WTC11 (cell line): ENCODE results near the gene MARVELD3. TPM values are rescaled to one million over a fixed set of nuclear protein-coding genes. Genes with fewer than 3 reads are reported as not detected.

Experiments
- ATAC-seq: fragments of 200-7000 bp; cut with Tn5 transposase; 2 replicates; pipeline ENCODE4 v1.10.0; 2021; ENCODE audit warnings: mild to moderate bottlenecking, moderate library complexity
- CTCF ChIA-PET: fragments of 300-600 bp; sonication (Branson Sonifier 250); formaldehyde crosslinking; loops from one replicate; lab custom pipeline; 2021; ENCODE audit warnings: antibody characterized with exemption; lab: Charles Lee
- POLR2A ChIA-PET: fragments of 350-600 bp; sonication (Branson Sonifier 250); formaldehyde crosslinking; loops from one replicate; lab custom pipeline; 2021; ENCODE audit warnings: antibody characterized with exemption; lab: Charles Lee
- DNase-seq: peaks from one replicate; pipeline ENCODE4 v3.0.0; 2021; ENCODE audit warnings: low spot score
- H3K27ac Mint-ChIP-seq: 2 replicates; pipeline ENCODE4 v1.8.0; 2021; ENCODE audit warnings: mixed read lengths
- H3K27me3 Mint-ChIP-seq: 2 replicates; pipeline ENCODE4 v1.8.0; 2021; ENCODE audit warnings: low read depth, mild to moderate bottlenecking, moderate library complexity, mixed read lengths
- H3K36me3 Mint-ChIP-seq: 2 replicates; pipeline ENCODE4 v1.8.0; 2021; ENCODE audit warnings: mixed read lengths
- H3K4me1 Mint-ChIP-seq: 2 replicates; pipeline ENCODE4 v1.8.0; 2022; ENCODE audit warnings: mixed read lengths
- H3K4me3 Mint-ChIP-seq: 2 replicates; pipeline ENCODE4 v1.8.0; 2021; ENCODE audit warnings: mild to moderate bottlenecking, moderate library complexity, mixed read lengths
- H3K9me3 Mint-ChIP-seq: 2 replicates; pipeline ENCODE4 v1.8.0; 2021; ENCODE audit warnings: mixed read lengths
- CBFB ChIP-seq: sonication (generic); formaldehyde crosslinking; IDR thresholded peaks from 2 replicates; pipeline ENCODE4 v1.8.1; 2022; ENCODE audit warnings: mild to moderate bottlenecking, low read depth, missing genetic modification reagents
- ESRRA ChIP-seq: sonication (generic); formaldehyde crosslinking; IDR thresholded peaks from 2 replicates; pipeline ENCODE4 v1.8.1; 2022; ENCODE audit warnings: mild to moderate bottlenecking, missing genetic modification reagents, borderline replicate concordance
- FOXJ3 ChIP-seq: sonication (generic); formaldehyde crosslinking; IDR thresholded peaks from 2 replicates; pipeline ENCODE4 v1.9.0; 2021; ENCODE audit warnings: missing genetic modification reagents, mild to moderate bottlenecking, borderline replicate concordance
- FOXK1 ChIP-seq: sonication (generic); formaldehyde crosslinking; IDR thresholded peaks from 2 replicates; pipeline ENCODE4 v1.8.0; 2022; ENCODE audit warnings: mild to moderate bottlenecking, moderate library complexity, missing genetic modification reagents
- FOXP1 ChIP-seq: sonication (generic); formaldehyde crosslinking; IDR thresholded peaks from 2 replicates; pipeline ENCODE4 v1.8.0; 2022; ENCODE audit warnings: missing genetic modification reagents, mild to moderate bottlenecking, moderate library complexity, borderline replicate concordance
- FOXP4 ChIP-seq: sonication (generic); formaldehyde crosslinking; IDR thresholded peaks from 2 replicates; pipeline ENCODE4 v1.8.0; 2022; ENCODE audit warnings: mild to moderate bottlenecking, missing genetic modification reagents
- GABPB1 ChIP-seq: sonication (generic); formaldehyde crosslinking; IDR thresholded peaks from 2 replicates; pipeline ENCODE4 v1.8.1; 2023; ENCODE audit warnings: mild to moderate bottlenecking, missing genetic modification reagents
- GRHL2 ChIP-seq: fragments of 250-450 bp; sonication (Bioruptor Pico); IDR thresholded peaks from 2 replicates; pipeline ENCODE4 v1.8.0; 2022; ENCODE audit warnings: mild to moderate bottlenecking, moderate library complexity; ENCODE audit not compliant: insufficient replicate concordance, severe bottlenecking
- KAT7 ChIP-seq: sonication (generic); formaldehyde crosslinking; IDR thresholded peaks from 2 replicates; pipeline ENCODE4 v1.8.1; 2023; ENCODE audit warnings: missing genetic modification reagents, mild to moderate bottlenecking, borderline replicate concordance
- MLX ChIP-seq: sonication (generic); formaldehyde crosslinking; IDR thresholded peaks from 2 replicates; pipeline ENCODE4 v1.8.1; 2023; ENCODE audit warnings: mild to moderate bottlenecking, missing genetic modification reagents, moderate library complexity
- MYBL2 ChIP-seq: sonication (generic); formaldehyde crosslinking; IDR thresholded peaks from 2 replicates; pipeline ENCODE4 v1.8.1; 2023; ENCODE audit warnings: mild to moderate bottlenecking, moderate library complexity, missing genetic modification reagents
- NR2C2 ChIP-seq: sonication (generic); formaldehyde crosslinking; IDR thresholded peaks from 2 replicates; pipeline ENCODE4 v1.8.0; 2022; ENCODE audit warnings: mild to moderate bottlenecking, missing genetic modification reagents
- OVOL2 ChIP-seq: fragments of 250-450 bp; sonication (Bioruptor Pico); IDR thresholded peaks from 2 replicates; pipeline ENCODE4 v1.9.0; 2021; ENCODE audit warnings: mild to moderate bottlenecking, borderline replicate concordance
- ZBTB43 ChIP-seq: sonication (generic); formaldehyde crosslinking; IDR thresholded peaks from 2 replicates; pipeline ENCODE4 v1.8.1; 2023; ENCODE audit warnings: mild to moderate bottlenecking, missing genetic modification reagents
- ZMAT4 ChIP-seq: fragments of 250-450 bp; sonication (Bioruptor Pico); IDR thresholded peaks from 2 replicates; pipeline ENCODE4 v1.9.0; 2021; ENCODE audit warnings: mild to moderate bottlenecking
- ZNF219 ChIP-seq: sonication (generic); formaldehyde crosslinking; IDR thresholded peaks from 2 replicates; pipeline ENCODE4 v1.8.0; 2023; ENCODE audit warnings: missing genetic modification reagents, mild to moderate bottlenecking, borderline replicate concordance
- ZNF317 ChIP-seq: sonication (generic); formaldehyde crosslinking; IDR thresholded peaks from 2 replicates; pipeline ENCODE4 v1.8.1; 2023; ENCODE audit warnings: low read depth, mild to moderate bottlenecking, moderate library complexity, missing genetic modification reagents, borderline replicate concordance
- ZNF416 ChIP-seq: fragments of 250-450 bp; sonication (Bioruptor Pico); IDR thresholded peaks from 2 replicates; pipeline ENCODE4 v1.9.0; 2021; ENCODE audit warnings: mild to moderate bottlenecking, inconsistent platforms
- ZNF423 ChIP-seq: fragments of 250-450 bp; sonication (Bioruptor Pico); IDR thresholded peaks from 2 replicates; pipeline ENCODE4 v2.1.2; 2022; ENCODE audit warnings: mild to moderate bottlenecking, moderate library complexity
- ZNF671 ChIP-seq: fragments of 250-450 bp; sonication (Bioruptor Pico); IDR thresholded peaks from 2 replicates; pipeline ENCODE4 v1.8.0; 2021; ENCODE audit warnings: mild to moderate bottlenecking
- total RNA-seq: library from RNA; stranded (reverse); gene quantifications from 3 replicates; pipeline ENCODE4 v1.2.3, GENCODE V29; 2021
- TF ChIP-seq, protein P1 (sequence below): fragments of 200-600 bp; IDR thresholded peaks from 2 replicates; pipeline ENCODE4 v1.8.0; 2022; ENCODE audit warnings: antibody characterized with exemption
- TF ChIP-seq, protein P2 (sequence below): sonication (generic); formaldehyde crosslinking; IDR thresholded peaks from 2 replicates; pipeline ENCODE4 v1.8.1; 2023; ENCODE audit warnings: mild to moderate bottlenecking, missing genetic modification reagents, moderate library complexity
- TF ChIP-seq, protein P3 (sequence below): sonication (generic); formaldehyde crosslinking; IDR thresholded peaks from 2 replicates; pipeline ENCODE4 v1.8.0; 2023; ENCODE audit warnings: mild to moderate bottlenecking, missing genetic modification reagents
- TF ChIP-seq, protein P4 (sequence below): sonication (generic); formaldehyde crosslinking; IDR thresholded peaks from 2 replicates; pipeline ENCODE4 v1.8.1; 2022; ENCODE audit warnings: low read depth, mild to moderate bottlenecking, moderate library complexity, missing genetic modification reagents, borderline replicate concordance

Gene MARVELD3
- total RNA-seq, 1 experiment from 2014 or later, result 30.0 TPM

GRCh38 chr16:71627731-71628181 is 1.8 kb downstream of the MARVELD3 start:
- peak overlapping the region; percentile 64 for H3K27ac Mint-ChIP-seq
- ChIA-PET POLR2A (no interaction called here), CTCF (interaction anchor here (0.6 to 2.3 kb wide), 8 partner anchors 9 to 807 kb away, joined by 3 to 31 read pairs (median 3); no protein-coding TSS in a partner anchor)
- peaks cover 37% of the 10 kb centered on the region for H3K36me3 Mint-ChIP-seq
- TF ChIP-seq FOXJ3 (CRISPR knock-in tag), result no peak
- no peak for TF ChIP-seq ZBTB43 (CRISPR knock-in tag)
- no peak for TF ChIP-seq GABPB1
- TF ChIP-seq FOXK1 (CRISPR knock-in tag), result no peak
- no peak for TF ChIP-seq ESRRA
- no peak for TF ChIP-seq CBFB (CRISPR knock-in tag)
- no peak for TF ChIP-seq GRHL2 (CRISPR knock-in tag)
- TF ChIP-seq NR2C2, result no peak
- TF ChIP-seq, protein P1, sequence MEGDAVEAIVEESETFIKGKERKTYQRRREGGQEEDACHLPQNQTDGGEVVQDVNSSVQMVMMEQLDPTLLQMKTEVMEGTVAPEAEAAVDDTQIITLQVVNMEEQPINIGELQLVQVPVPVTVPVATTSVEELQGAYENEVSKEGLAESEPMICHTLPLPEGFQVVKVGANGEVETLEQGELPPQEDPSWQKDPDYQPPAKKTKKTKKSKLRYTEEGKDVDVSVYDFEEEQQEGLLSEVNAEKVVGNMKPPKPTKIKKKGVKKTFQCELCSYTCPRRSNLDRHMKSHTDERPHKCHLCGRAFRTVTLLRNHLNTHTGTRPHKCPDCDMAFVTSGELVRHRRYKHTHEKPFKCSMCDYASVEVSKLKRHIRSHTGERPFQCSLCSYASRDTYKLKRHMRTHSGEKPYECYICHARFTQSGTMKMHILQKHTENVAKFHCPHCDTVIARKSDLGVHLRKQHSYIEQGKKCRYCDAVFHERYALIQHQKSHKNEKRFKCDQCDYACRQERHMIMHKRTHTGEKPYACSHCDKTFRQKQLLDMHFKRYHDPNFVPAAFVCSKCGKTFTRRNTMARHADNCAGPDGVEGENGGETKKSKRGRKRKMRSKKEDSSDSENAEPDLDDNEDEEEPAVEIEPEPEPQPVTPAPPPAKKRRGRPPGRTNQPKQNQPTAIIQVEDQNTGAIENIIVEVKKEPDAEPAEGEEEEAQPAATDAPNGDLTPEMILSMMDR, result no peak
- no peak for TF ChIP-seq ZMAT4 (CRISPR knock-in tag)
- TF ChIP-seq ZNF317 (CRISPR knock-in tag), result no peak
- TF ChIP-seq ZNF671 (CRISPR knock-in tag), result no peak
- TF ChIP-seq, protein P2, sequence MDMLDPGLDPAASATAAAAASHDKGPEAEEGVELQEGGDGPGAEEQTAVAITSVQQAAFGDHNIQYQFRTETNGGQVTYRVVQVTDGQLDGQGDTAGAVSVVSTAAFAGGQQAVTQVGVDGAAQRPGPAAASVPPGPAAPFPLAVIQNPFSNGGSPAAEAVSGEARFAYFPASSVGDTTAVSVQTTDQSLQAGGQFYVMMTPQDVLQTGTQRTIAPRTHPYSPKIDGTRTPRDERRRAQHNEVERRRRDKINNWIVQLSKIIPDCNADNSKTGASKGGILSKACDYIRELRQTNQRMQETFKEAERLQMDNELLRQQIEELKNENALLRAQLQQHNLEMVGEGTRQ (CRISPR knock-in tag), result no peak
- no peak for TF ChIP-seq ZNF423 (CRISPR knock-in tag)
- no peak for TF ChIP-seq ZNF416 (CRISPR knock-in tag)
- DNase-seq (peak; percentile 31), ATAC-seq (peak; percentile 9; the same call in 1 of the 2 replicates)
- no peaks in the 10 kb centered on the region for H3K9me3 Mint-ChIP-seq
- no peaks in the 10 kb centered on the region for H3K27me3 Mint-ChIP-seq
- H3K4me3 Mint-ChIP-seq, result peak overlapping the region; percentile 89
- H3K4me1 Mint-ChIP-seq, result peaks cover 23% of the 10 kb centered on the region

DNA sequence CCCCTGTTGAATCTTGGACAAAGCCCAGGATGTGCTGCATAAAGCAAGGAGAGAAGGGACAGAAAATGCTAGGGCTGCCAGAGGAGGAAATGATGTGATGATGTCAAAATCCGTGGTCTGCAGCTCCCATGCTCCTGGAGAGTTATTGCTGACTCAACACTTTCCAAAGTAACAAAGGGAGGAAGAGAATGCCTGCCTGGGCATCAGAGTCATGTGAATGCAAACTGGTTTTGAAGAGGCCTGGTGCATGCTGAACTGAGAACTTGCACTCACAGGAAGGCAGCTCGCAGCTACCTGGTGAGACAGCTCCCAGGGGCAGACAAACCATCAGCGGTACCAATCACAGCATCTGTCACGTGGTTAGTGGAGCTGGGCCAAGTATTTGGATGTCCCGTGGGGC is 2.8 kb downstream of the MARVELD3 start:
- H3K4me1 Mint-ChIP-seq, result peaks cover 23% of the 10 kb centered on the region
- H3K27ac Mint-ChIP-seq, result peak overlapping the region; percentile 64
- peak overlapping the region; percentile 17; the same call in 1 of the 2 replicates for H3K4me3 Mint-ChIP-seq
- H3K9me3 Mint-ChIP-seq, result no peaks in the 10 kb centered on the region
- DNase-seq (no peak), ATAC-seq (no peak)
- peaks cover 40% of the 10 kb centered on the region for H3K36me3 Mint-ChIP-seq
- ChIA-PET POLR2A (no interaction called here), CTCF (interaction anchor here (1.1 to 2.3 kb wide), 4 partner anchors 8 to 64 kb away, joined by 3 to 31 read pairs (median 7); no protein-coding TSS in a partner anchor)
- no peaks in the 10 kb centered on the region for H3K27me3 Mint-ChIP-seq
- TF ChIP-seq, protein P3, sequence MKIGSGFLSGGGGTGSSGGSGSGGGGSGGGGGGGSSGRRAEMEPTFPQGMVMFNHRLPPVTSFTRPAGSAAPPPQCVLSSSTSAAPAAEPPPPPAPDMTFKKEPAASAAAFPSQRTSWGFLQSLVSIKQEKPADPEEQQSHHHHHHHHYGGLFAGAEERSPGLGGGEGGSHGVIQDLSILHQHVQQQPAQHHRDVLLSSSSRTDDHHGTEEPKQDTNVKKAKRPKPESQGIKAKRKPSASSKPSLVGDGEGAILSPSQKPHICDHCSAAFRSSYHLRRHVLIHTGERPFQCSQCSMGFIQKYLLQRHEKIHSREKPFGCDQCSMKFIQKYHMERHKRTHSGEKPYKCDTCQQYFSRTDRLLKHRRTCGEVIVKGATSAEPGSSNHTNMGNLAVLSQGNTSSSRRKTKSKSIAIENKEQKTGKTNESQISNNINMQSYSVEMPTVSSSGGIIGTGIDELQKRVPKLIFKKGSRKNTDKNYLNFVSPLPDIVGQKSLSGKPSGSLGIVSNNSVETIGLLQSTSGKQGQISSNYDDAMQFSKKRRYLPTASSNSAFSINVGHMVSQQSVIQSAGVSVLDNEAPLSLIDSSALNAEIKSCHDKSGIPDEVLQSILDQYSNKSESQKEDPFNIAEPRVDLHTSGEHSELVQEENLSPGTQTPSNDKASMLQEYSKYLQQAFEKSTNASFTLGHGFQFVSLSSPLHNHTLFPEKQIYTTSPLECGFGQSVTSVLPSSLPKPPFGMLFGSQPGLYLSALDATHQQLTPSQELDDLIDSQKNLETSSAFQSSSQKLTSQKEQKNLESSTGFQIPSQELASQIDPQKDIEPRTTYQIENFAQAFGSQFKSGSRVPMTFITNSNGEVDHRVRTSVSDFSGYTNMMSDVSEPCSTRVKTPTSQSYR (CRISPR knock-in tag), result no peak
- TF ChIP-seq FOXP1 (CRISPR knock-in tag) (no peak), ZNF219 (no peak), FOXJ3 (CRISPR knock-in tag) (no peak), MLX (CRISPR knock-in tag) (no peak), MYBL2 (CRISPR knock-in tag) (no peak), KAT7 (no peak), OVOL2 (no peak), ZMAT4 (CRISPR knock-in tag) (no peak), FOXP4 (CRISPR knock-in tag) (no peak)
- TF ChIP-seq, protein P4, sequence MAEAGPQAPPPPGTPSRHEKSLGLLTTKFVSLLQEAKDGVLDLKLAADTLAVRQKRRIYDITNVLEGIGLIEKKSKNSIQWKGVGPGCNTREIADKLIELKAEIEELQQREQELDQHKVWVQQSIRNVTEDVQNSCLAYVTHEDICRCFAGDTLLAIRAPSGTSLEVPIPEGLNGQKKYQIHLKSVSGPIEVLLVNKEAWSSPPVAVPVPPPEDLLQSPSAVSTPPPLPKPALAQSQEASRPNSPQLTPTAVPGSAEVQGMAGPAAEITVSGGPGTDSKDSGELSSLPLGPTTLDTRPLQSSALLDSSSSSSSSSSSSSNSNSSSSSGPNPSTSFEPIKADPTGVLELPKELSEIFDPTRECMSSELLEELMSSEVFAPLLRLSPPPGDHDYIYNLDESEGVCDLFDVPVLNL (CRISPR knock-in tag), result no peak
